ENCODE results near the gene BCAM. TPM values are rescaled to one million over a fixed set of nuclear protein-coding genes. Genes with fewer than 3 reads are reported as not detected.
"Not testable (repeated sequence)": the region's sequence is repeated elsewhere in the genome, so short reads cannot be mapped to it uniquely, and the experiment has no call there.

Gene BCAM
- total RNA-seq, 1 experiment from 2014 or later: 78.7 TPM

DNA sequence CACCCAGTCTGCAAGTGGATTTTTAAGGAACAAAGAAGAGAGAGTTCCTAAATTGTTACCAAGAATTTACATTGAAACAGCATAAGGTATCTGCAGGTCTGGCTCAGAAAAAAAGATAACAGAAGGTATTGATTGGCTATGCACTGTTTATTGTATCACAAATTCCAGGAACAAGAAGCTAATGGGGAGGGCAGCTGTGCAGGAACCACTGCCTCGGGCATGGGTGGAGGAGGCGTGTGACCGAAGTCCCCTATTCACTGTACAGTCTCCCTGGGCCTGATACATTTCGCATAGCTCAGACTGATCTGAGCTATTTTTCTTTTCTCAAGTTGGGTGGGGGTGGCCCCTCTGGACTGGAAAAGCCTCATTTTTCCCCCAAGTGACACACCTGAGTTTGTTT is 48.9 kb downstream of the BCAM start:
- Histone ChIP-seq H3K79me2 (ENCODE audit: insufficient read depth, low read length) (peaks cover 83% of the 10 kb centered on the region), H2AFZ (ENCODE audit: low read depth, low read length, poor library complexity, severe bottlenecking) (no peak overlapping the region), H3K9me2 (ENCODE audit: insufficient read depth) (no peaks in the 10 kb centered on the region), H3K36me3 (ENCODE audit: control insufficient read depth in 1 of 2, insufficient read depth in 2 of 2, low read length in 2 of 2) (peaks cover 0 to 2% of the 10 kb centered on the region in 2 experiments; a peak in 1 of 4 replicates), H3K4me3 (replicated peaks in 1 of 2; ENCODE audit: low read depth in 1 of 2, low read length in 2 of 2) (no peak overlapping the region), H3K9ac (ENCODE audit: low read length) (no peak overlapping the region), H3K9me3 (ENCODE audit: control insufficient read depth in 1 of 2, insufficient read depth in 1 of 2, low read depth in 1 of 2, low read length in 2 of 2) (no peaks in the 10 kb centered on the region), H3K27ac (ENCODE audit: low read depth, low read length) (no peak overlapping the region), H4K20me1 (ENCODE audit: insufficient read depth) (no peaks in the 10 kb centered on the region), H3K4me2 (ENCODE audit: low read length) (no peak overlapping the region), H3K4me1 (ENCODE audit: control insufficient read depth in 1 of 2, insufficient read depth in 2 of 2, low read length in 2 of 2) (peaks cover 0 to 12% of the 10 kb centered on the region in 2 experiments; a peak in 2 of 4 replicates), H3K27me3 (ENCODE audit: insufficient read depth, low read length) (no peaks in the 10 kb centered on the region)
- CTCF ChIA-PET: no interaction called here
- POLR2A ChIA-PET: no interaction called here
- RAD21 ChIA-PET (ENCODE audit: low non-redundant PET in 1 of 2, low total read pairs in 2 of 2, uncharacterized antibody in 2 of 2, unreplicated experiment in 2 of 2): no interaction called here
- TF ChIP-seq RAD21 (IDR thresholded peaks at IDR 0.05; ENCODE audit: low read depth) (no peak), SIN3A (IDR thresholded peaks at IDR 0.05; ENCODE audit: low read depth) (no peak), EZH2 (IDR thresholded peaks at IDR 0.05) (no peak), EZH2phosphoT487 (IDR thresholded peaks at IDR 0.05; ENCODE audit: borderline replicate concordance) (no peak), POLR2AphosphoS5 (IDR thresholded peaks at IDR 0.05; ENCODE audit: low read depth, low read length) (no peak)
- intact Hi-C loops (cut with micrococcal nuclease): no loop called here
- no peak for ATAC-seq
- BruUV-seq (replicated peaks): no TSS peak
- DNase-seq (ENCODE audit: low read depth, low spot score): no peak

DNA sequence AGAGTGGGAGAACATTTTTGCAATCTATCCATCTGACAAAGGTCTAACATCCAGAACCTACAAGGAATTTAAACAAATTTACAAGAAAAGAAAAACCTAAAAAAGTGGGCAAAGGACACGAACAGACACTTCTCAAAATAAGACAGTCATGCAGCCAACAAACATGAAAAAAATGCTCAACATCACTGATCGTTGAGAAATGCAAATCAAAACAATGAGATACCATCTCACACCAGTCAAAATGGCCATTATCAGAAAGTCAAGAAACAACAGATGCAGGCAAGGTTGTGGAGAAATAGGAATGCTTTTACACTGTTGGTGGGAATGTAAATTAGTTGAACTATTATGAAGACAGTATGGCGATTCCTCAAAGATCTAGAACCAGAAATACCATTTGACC is 52.7 kb downstream of the BCAM start:
- DNase-seq (ENCODE audit: low read depth, low spot score); H3K4me3 ChIP-seq (replicated peaks in 1 of 2; ENCODE audit: low read depth in 1 of 2, low read length in 2 of 2); H3K36me3 ChIP-seq (ENCODE audit: control insufficient read depth in 1 of 2, insufficient read depth in 2 of 2, low read length in 2 of 2); CTCF ChIA-PET; BruUV-seq (replicated peaks); POLR2A ChIA-PET; intact Hi-C loops (cut with micrococcal nuclease); H3K9ac ChIP-seq (ENCODE audit: low read length); H3K27me3 ChIP-seq (ENCODE audit: insufficient read depth, low read length); H3K9me3 ChIP-seq (ENCODE audit: control insufficient read depth in 1 of 2, insufficient read depth in 1 of 2, low read depth in 1 of 2, low read length in 2 of 2); H2AFZ ChIP-seq (ENCODE audit: low read depth, low read length, poor library complexity, severe bottlenecking); RAD21 ChIA-PET (ENCODE audit: low non-redundant PET in 1 of 2, low total read pairs in 2 of 2, uncharacterized antibody in 2 of 2, unreplicated experiment in 2 of 2); H3K27ac ChIP-seq (ENCODE audit: low read depth, low read length); H3K4me2 ChIP-seq (ENCODE audit: low read length); H3K9me2 ChIP-seq (ENCODE audit: insufficient read depth); H4K20me1 ChIP-seq (ENCODE audit: insufficient read depth); ATAC-seq: not testable (repeated sequence)
- peaks cover 11 to 17% of the 10 kb centered on the region in 2 experiments for H3K4me1 ChIP-seq (ENCODE audit: control insufficient read depth in 1 of 2, insufficient read depth in 2 of 2, low read length in 2 of 2)
- H3K79me2 ChIP-seq (ENCODE audit: insufficient read depth, low read length): peaks cover 63% of the 10 kb centered on the region

Data from HCT116 (cell line).